Activated naive CD4-positive, alpha-beta T cell treated with anti-CD3 and anti-CD28 coated beads, Interleukin-2, amount 50 U/mL, for 24 hours (primary cell): ENCODE results near the gene HEMGN.
"Not testable (repeated sequence)": the region's sequence is repeated elsewhere in the genome, so short reads cannot be mapped to it uniquely, and the experiment has no call there.

Experiments
- H3K27ac Mint-ChIP-seq: one replicate; pipeline ENCODE4 v1.8.0; 2021; ENCODE audit warnings: mild to moderate bottlenecking, mixed read lengths
- H3K27me3 Mint-ChIP-seq: one replicate; pipeline ENCODE4 v1.8.0; 2021; ENCODE audit warnings: mixed read lengths
- H3K36me3 Mint-ChIP-seq: one replicate; pipeline ENCODE4 v1.8.0; 2021; ENCODE audit warnings: mixed read lengths
- H3K4me1 Mint-ChIP-seq: one replicate; pipeline ENCODE4 v1.8.0; 2021; ENCODE audit warnings: mixed read lengths
- H3K4me3 Mint-ChIP-seq: one replicate; pipeline ENCODE4 v1.8.0; 2021; ENCODE audit warnings: mild to moderate bottlenecking, mixed read lengths
- H3K9me3 Mint-ChIP-seq: one replicate; pipeline ENCODE4 v1.8.0; 2021; ENCODE audit warnings: mixed read lengths

The HEMGN gene

DNA sequence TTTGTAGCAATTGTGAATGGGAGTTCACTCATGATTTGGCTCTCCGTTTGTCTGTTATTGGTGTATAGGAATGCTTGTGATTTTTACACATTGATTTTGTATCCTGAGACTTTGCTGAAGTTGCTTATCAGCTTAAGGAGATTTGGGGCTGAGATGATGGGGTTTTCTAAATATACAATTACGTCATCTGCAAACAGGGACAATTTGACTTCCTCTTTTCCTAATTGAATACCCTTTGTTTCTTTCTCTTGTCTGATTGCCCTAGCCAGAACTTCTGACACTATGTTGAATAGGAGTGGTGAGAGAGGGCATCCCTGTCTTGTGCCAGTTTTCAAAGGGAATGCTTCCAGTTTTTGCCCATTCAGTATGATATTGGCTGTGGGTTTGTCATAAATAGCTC is 9.1 kb upstream of the HEMGN start:
- not testable (repeated sequence) for H3K9me3 Mint-ChIP-seq, H3K4me3 Mint-ChIP-seq, H3K27ac Mint-ChIP-seq, H3K27me3 Mint-ChIP-seq, H3K36me3 Mint-ChIP-seq, H3K4me1 Mint-ChIP-seq

DNA sequence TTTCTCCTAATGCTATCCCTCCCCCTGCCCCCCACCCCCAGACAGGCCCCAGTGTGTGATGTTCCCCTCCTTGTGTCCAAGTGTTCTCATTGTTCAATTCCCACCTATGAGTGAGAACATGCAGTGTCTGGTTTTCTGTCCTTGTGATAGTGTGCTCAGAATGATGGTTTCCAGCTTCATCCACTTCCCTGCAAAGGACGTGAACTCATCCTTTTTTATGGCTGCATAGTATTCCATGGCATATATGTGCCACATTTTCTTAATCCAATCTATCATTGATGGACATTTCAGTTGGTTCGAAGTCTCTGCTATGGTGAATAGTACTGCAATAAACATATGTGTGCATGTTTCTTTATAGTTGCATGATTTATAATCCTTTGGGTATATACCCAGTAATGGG is 7.5 kb upstream of the HEMGN start:
- not testable (repeated sequence) for H3K36me3 Mint-ChIP-seq, H3K4me1 Mint-ChIP-seq, H3K4me3 Mint-ChIP-seq, H3K9me3 Mint-ChIP-seq, H3K27ac Mint-ChIP-seq, H3K27me3 Mint-ChIP-seq

DNA sequence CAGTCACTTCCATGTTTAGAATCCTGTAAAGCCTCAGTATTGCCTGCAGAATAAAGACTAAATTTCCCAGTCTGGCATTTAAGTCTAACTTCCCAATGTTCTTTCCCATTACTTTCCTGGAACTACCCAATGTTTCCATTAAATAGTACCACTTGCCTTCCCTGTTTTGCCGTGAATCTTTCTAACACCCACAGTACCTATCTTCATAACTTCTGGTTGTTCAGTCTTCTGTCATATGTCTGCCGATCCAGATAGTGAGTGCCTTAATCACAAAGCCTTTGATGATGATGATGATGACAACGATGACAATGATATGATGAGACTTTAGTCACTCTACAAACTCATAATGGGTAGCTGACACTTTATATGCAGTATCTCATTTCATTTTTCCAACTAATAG is 6.6 kb upstream of the HEMGN start:
- Mint-ChIP-seq H3K4me1 (no peaks in the 10 kb centered on the region), H3K27me3 (no peaks in the 10 kb centered on the region)

DNA sequence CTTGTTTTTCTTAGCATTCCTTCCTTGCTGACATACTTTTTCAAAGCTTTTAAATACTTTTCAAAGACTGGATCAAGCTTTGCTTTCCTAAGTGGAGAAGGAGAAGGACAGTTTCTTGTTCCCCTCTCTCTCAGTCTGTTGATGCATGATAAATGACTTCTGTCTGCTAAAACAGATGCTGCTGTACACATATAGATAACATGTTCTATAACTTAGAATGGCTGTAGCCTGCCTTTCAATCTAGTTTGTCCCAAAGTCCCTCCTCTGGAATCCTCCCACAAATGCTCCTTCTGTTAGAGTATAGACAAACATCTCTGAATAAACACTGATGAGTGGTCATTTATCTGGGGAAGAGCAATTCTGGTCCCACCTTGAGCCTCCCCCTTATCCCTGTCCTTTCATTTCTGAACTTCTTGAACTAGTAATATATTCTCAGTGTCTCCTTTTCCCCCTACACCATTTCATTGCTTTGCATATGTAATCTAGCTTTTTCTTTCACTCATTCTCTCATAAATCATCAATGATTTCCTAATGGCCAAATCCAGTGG is 5.4 kb upstream of the HEMGN start:
- H3K27me3 Mint-ChIP-seq, result no peaks in the 10 kb centered on the region
- no peaks in the 10 kb centered on the region for H3K9me3 Mint-ChIP-seq
- no peaks in the 10 kb centered on the region for H3K36me3 Mint-ChIP-seq
- no peak overlapping the region for H3K27ac Mint-ChIP-seq
- H3K4me1 Mint-ChIP-seq, result peaks cover 8% of the 10 kb centered on the region
- no peak overlapping the region for H3K4me3 Mint-ChIP-seq

More for the DNA sequence above, 6.6 kb upstream of the HEMGN start:
- Mint-ChIP-seq H3K27ac (no peak overlapping the region), H3K9me3 (no peaks in the 10 kb centered on the region), H3K4me3 (no peak overlapping the region), H3K36me3 (no peaks in the 10 kb centered on the region)

DNA sequence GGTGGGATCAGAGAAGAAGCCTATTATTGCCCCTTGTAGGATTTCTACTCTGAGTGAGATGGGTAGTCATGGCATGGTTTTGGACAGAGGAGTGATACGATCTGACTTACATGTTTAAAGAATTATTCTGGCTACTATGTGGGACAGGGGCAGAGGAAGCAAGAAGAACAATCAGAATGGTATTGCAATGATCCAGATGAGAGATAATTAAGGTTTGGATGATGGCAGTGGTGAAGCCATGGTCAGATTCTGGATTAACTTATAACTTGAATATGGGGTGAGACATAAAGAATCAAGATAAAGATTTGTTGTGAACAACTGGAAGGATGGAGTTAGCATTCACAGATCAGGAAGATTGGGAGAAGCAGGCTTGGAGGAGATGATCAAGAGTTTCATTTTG is 3.4 kb upstream of the HEMGN start:
- Mint-ChIP-seq H3K4me3 (no peak overlapping the region), H3K9me3 (no peaks in the 10 kb centered on the region), H3K27me3 (no peaks in the 10 kb centered on the region), H3K27ac (no peak overlapping the region), H3K36me3 (no peaks in the 10 kb centered on the region), H3K4me1 (peaks cover 25% of the 10 kb centered on the region)

DNA sequence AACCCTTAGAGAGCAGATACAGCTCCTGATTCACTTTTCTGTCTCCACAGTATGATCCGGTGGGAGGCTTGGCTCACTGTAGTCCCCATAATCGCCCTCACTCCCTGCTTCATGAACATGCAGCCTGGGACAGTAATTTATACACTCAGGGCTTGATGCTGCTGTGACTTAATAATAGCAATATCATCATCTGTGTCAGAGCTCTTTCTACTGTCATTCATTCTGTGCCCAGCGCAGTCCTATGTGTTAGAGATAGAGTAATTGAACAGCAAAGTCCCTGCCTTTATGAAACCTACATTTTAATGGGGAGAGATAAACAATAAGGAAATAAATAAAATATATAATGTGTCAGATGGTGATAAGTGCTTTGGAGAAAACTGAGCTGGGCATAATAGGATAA is 2.8 kb upstream of the HEMGN start:
- Mint-ChIP-seq H3K36me3 (no peaks in the 10 kb centered on the region), H3K27ac (no peak overlapping the region), H3K4me3 (no peak overlapping the region), H3K4me1 (peaks cover 29% of the 10 kb centered on the region), H3K27me3 (no peaks in the 10 kb centered on the region), H3K9me3 (no peaks in the 10 kb centered on the region)

DNA sequence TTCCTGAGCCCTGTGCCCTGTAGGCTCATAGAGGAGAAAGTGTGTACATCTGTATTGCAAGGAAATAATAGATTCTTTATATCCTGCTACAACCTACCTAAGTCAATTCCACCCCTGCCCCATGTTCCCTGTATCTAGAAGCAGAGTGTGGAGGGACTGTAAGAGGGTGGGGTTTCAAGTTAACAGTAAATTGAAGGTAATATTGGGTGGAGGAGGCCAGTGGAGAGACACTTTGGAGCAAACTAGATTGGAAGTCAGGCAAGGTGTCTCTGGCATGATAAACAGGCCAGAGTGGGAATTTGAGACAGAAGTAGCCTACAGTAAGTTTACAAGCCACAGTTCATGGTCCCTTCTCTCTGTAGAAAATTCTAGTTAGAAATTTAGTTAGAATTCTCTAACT is 2.3 kb upstream of the HEMGN start:
- H3K36me3 Mint-ChIP-seq, result no peaks in the 10 kb centered on the region
- H3K27me3 Mint-ChIP-seq, result no peaks in the 10 kb centered on the region
- H3K4me1 Mint-ChIP-seq, result peaks cover 33% of the 10 kb centered on the region
- H3K9me3 Mint-ChIP-seq, result no peaks in the 10 kb centered on the region
- H3K27ac Mint-ChIP-seq, result no peak overlapping the region
- H3K4me3 Mint-ChIP-seq, result no peak overlapping the region

DNA sequence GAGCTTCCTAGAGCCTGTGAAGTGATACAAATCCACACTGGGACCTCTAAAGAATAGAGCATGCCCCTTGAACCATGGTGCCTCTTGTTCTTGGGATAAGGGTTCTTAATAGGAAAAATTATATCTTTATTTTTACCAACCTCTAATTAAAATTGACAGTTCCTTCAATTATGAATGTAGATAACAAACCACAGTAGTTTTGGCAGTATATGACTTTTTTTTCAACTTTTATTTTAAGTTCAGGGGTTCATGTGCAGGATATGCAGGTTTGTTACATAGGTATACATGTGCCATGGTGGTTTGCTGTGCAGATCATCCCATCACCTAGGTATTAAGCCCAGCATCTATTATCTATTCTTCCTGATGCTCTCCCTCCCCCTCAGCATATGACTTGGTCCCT is 974 bp downstream of the HEMGN start:
- no peaks in the 10 kb centered on the region for H3K27me3 Mint-ChIP-seq
- no peaks in the 10 kb centered on the region for H3K36me3 Mint-ChIP-seq
- H3K27ac Mint-ChIP-seq, result no peak overlapping the region
- H3K4me3 Mint-ChIP-seq, result no peak overlapping the region
- peaks cover 55% of the 10 kb centered on the region for H3K4me1 Mint-ChIP-seq
- H3K9me3 Mint-ChIP-seq, result no peaks in the 10 kb centered on the region

DNA sequence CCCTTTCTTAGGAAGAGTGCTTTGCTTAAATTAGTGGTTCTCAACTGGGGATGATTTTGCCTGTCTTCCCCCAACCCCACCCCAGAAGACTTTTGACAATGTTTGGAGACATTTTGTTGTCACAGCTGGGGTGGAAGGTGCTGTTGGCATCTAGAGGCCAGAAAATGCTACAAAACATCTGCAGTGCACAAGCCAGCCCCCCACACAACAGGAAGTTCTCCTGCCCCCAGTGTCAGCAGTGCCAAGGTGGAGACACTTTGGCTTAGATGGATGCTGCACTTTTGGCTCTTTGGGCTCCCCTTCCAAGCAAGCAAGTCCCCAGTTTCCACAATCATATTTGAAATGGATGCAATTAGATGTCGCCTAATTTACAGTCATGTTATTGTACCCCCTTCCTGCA is 2.7 kb downstream of the HEMGN start:
- Mint-ChIP-seq H3K27me3 (no peaks in the 10 kb centered on the region), H3K4me3 (no peak overlapping the region), H3K9me3 (no peaks in the 10 kb centered on the region), H3K36me3 (no peaks in the 10 kb centered on the region), H3K4me1 (peaks cover 71% of the 10 kb centered on the region), H3K27ac (no peak overlapping the region)

DNA sequence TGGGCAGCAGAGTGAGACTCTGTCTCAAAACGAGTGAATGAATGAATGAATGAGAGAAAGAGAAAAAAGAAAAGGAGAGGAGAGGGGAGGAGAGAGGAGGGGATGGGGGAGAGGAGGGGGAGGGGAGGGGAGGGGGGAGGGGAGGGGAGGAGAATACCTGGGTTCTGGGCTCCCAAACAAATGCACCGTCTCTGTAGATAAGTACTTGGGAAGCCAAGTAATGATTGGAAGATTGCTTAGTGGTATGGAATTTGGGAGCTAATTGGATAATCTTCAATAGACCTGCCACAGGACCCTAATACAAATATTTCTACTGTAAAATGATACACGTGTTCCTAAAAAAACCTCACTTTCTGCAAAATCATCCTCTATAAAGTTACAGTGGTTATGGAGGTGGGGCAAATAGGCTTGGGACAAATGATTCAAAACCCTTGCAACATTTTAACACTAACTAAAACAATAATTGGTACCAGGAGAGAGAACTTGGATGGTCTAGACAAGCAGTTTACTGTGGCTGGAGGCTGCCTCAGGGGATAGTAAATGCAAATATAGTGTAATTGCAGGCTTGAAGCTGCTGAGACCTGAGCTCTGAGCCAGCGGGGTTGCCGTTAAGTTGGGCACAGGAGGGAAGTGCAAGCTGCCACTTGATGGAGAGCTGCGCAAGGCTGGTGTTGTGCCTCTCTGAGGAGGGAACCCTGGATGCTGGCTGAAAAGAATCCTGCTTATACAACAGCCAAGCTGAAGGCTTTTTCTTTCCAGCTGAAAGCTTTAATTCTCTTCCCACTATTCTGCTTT is 3.5 kb downstream of the HEMGN start:
- Mint-ChIP-seq H3K4me3 (no peak overlapping the region), H3K4me1 (peaks cover 79% of the 10 kb centered on the region), H3K36me3 (no peaks in the 10 kb centered on the region), H3K9me3 (no peaks in the 10 kb centered on the region), H3K27me3 (no peaks in the 10 kb centered on the region), H3K27ac (peak overlapping the region; percentile 41)

DNA sequence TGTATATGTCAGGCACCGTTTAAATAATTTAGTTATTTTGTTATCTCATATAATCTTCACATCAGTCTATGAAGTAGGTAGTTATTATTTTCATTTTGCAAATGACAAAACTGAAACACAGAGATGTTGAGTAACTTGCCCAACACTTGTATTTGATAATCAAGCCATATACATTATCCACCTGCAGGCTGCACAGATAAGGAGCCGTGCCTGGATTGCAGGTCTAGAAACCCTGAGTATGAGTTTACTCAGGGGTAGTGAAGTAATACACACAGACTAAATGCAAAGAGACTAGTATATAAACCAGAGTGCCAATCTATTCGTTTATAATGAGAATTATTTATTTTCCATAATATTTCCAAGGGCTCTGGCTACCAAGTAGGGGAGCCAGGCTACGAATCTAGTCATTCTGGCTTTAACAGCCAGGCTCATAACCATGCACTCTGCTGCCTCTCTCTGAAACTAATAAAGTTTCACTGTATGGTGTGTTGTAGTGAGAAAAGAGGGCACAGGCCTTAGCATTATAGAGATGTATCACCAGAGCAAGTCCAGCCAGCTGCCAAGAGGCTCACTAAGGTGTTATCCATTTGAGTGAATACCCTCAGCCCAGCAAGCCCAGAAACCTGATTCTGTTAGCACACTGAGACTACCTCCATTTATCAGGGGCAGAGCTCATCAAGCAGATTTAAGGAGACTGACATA is 4.5 kb downstream of the HEMGN start:
- Mint-ChIP-seq H3K9me3 (no peaks in the 10 kb centered on the region), H3K4me3 (no peak overlapping the region), H3K4me1 (peaks cover 82% of the 10 kb centered on the region), H3K36me3 (no peaks in the 10 kb centered on the region), H3K27ac (peak overlapping the region; percentile 8), H3K27me3 (no peaks in the 10 kb centered on the region)

DNA sequence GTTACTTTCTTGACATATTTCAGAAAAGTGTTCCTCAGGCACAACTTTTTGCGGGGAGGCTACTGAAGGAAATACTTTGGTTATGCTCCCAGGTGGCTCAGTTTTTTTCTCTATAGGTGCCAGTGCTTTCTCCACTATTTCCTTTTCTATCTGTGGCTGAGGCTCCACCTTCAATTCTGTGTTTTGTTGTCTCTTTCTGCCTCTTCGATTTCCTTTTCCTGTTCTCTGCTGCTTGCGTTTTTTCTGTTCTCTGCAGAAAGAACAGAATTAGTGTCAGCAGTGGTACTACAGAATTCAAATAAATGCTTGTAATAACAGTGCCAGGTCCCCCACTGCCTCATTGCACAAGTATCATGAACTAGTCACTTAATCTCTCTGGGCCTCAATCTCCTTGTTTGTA is 7.0 kb downstream of the HEMGN start:
- no peaks in the 10 kb centered on the region for H3K36me3 Mint-ChIP-seq
- H3K4me3 Mint-ChIP-seq, result peak overlapping the region; percentile 65
- peaks cover 63% of the 10 kb centered on the region for H3K4me1 Mint-ChIP-seq
- H3K27me3 Mint-ChIP-seq, result no peaks in the 10 kb centered on the region
- peak overlapping the region; percentile 96 for H3K27ac Mint-ChIP-seq
- H3K9me3 Mint-ChIP-seq, result no peaks in the 10 kb centered on the region

DNA sequence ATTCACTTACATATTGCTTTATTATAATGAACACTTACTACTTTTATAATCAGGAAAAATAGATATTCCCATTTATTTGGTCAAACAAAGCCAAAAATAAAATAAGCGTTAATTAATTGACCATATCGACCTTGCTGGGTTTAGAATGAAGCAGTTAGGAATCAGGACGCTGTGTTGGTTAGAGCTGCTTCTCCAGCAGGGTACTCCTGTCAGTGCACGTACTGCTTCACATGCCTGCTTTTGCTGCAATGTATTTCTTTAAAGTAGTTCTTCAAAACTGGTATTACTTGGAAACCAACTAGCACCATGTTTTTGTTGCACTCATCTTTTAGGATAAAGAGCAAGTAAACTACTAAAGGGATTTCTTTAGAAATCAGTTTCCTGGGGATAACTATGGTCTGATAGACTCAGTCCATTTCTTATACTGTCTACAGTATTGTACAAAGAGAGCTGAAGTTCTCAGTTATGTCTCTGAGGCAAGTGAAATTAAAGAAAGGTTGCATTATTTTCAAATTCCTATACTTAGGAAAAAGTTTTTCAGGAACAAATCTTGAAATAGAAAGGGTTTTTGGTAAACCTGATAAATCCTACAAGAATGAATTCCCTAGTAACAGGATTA is 8.9 kb downstream of the HEMGN start:
- H3K27me3 Mint-ChIP-seq, result no peaks in the 10 kb centered on the region
- H3K4me1 Mint-ChIP-seq, result peaks cover 48% of the 10 kb centered on the region
- no peaks in the 10 kb centered on the region for H3K36me3 Mint-ChIP-seq
- peak overlapping the region; percentile 66 for H3K4me3 Mint-ChIP-seq
- H3K9me3 Mint-ChIP-seq, result no peaks in the 10 kb centered on the region
- H3K27ac Mint-ChIP-seq, result peak overlapping the region; percentile 79

DNA sequence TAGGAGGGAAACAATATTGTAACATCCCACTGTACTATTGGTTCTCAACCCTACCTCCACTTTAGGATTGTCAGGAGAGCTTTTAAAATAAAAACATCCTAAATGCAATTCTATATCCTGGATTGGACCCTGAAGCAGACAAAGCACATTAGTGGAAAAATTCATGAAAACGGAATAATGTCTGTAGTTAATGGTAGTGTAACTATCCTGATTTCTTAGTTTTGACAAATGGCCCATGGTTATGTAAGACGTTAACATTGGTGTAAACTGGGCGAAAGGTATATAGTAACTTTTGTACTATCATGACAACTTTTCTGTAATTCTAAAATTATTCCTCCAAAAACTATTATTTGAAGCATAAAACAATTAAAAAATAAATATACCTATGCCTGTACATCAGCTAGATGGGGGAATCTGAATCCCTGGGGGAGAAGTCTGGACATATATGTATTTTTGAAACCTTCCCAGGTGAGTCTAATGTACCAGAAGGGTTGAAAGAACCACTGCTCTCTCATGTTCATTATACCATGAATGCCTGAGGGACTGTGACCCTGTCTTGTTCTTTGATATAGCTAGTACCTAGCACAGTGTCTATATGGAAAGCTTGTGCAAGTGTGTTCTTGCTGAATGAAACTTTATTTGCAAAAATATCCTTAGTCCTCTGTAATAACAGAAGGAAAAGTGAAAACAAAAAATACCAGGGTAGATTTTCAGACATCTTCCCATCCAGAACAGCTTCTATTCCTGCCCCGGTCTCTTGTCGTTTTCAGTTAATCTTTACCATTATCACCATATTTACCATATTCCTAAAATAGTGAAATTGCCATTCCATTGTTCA is 12.3 kb downstream of the HEMGN start:
- Mint-ChIP-seq H3K36me3 (peaks cover 2% of the 10 kb centered on the region), H3K9me3 (no peaks in the 10 kb centered on the region), H3K4me1 (peaks cover 45% of the 10 kb centered on the region), H3K27ac (no peak overlapping the region), H3K4me3 (no peak overlapping the region), H3K27me3 (no peaks in the 10 kb centered on the region)

DNA sequence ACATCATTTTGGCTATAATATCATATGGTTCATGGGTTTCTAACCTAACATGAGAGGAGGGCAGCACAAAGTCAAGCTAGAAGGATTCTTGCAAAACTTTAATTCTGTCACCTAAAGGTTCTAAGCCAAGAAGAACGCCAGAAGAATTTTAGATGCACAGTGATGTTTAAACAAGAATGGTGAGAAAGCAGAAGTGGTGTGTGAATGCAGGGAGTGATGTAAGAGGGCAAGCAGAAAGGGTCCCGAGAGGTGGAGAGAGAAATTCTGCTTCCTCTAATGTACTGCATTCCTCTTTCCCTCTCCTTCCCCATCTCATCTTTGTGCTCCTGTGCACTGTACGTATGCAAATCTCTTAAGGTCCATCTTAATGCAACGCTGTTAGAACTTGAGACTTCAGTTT is 13.6 kb downstream of the HEMGN start:
- Mint-ChIP-seq H3K9me3 (no peaks in the 10 kb centered on the region), H3K27me3 (no peaks in the 10 kb centered on the region), H3K36me3 (peaks cover 2% of the 10 kb centered on the region), H3K27ac (no peak overlapping the region), H3K4me1 (peaks cover 45% of the 10 kb centered on the region), H3K4me3 (no peak overlapping the region)
